Fibroblast of mammary gland (primary cell): ENCODE measurements around the gene EHMT2.
"Not testable (repeated sequence)": the region's sequence is repeated elsewhere in the genome, so short reads cannot be mapped to it uniquely, and the experiment has no call there.

Experiments
- DNase-seq: peaks from one replicate; pipeline ENCODE4 v3.0.0-alpha.2; 2010; ENCODE audit warnings: low read depth
- H3K4me3 ChIP-seq: 2 replicates; pipeline ENCODE4 v1.5.1; 2011; ENCODE audit warnings: low read depth, mild to moderate bottlenecking, low read length, moderate library complexity; ENCODE audit not compliant: control insufficient read depth
- CTCF ChIP-seq: conservative IDR thresholded peaks from 2 replicates; pipeline ENCODE4 v1.5.1; 2011; ENCODE audit warnings: low read depth, low read length, inconsistent platforms; ENCODE audit not compliant: control insufficient read depth, insufficient read depth

Gene EHMT2

GRCh38 chr6:31918069-31918720, 20.7 kb upstream of the EHMT2 start:
- DNase-seq, result peak; percentile 38
- no peak overlapping the region for H3K4me3 ChIP-seq
- TF ChIP-seq CTCF, result no peak

DNA sequence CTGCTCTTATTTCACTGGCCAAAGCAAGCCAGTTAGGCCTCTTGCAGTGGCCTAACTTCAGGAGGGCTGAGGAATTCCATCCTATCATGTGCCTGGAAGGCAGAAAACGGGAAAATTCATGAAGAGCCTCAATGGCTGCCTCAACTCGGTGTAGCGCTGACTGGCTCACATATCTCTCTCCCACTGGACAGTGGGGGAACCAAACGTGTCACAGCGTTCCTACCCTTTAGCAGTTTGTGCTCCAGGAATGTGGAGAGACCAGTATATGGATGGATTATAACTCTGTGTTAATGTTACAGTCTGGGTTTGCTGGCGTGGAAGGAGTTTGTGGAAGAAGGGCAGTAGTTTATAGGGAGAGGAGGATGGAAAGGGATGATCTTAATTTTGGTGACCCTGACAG, 18.3 kb upstream of the EHMT2 start:
- TF ChIP-seq CTCF, result no peak
- no peak overlapping the region for H3K4me3 ChIP-seq
- no peak for DNase-seq

DNA sequence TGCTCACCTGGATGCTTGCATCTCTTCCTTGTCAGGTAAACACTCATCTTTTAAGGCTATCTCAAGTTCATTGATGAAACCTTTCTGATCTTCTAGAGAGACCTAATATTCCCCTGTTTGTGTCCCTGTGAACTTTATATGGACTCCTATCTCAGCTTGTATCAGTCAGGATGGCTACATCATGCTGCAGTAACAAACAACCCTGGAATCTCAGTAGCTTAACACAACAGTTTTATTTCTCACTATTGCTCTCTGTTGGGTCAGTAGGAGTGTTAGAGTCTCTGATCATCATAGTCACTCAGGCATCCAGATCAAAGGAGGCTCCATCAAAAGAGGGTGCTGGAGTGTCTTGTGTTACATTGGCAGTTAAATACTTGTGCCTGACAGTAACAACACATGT, 17.9 kb upstream of the EHMT2 start:
- no peak for DNase-seq
- H3K4me3 ChIP-seq, result no peak overlapping the region
- no peak for TF ChIP-seq CTCF

DNA sequence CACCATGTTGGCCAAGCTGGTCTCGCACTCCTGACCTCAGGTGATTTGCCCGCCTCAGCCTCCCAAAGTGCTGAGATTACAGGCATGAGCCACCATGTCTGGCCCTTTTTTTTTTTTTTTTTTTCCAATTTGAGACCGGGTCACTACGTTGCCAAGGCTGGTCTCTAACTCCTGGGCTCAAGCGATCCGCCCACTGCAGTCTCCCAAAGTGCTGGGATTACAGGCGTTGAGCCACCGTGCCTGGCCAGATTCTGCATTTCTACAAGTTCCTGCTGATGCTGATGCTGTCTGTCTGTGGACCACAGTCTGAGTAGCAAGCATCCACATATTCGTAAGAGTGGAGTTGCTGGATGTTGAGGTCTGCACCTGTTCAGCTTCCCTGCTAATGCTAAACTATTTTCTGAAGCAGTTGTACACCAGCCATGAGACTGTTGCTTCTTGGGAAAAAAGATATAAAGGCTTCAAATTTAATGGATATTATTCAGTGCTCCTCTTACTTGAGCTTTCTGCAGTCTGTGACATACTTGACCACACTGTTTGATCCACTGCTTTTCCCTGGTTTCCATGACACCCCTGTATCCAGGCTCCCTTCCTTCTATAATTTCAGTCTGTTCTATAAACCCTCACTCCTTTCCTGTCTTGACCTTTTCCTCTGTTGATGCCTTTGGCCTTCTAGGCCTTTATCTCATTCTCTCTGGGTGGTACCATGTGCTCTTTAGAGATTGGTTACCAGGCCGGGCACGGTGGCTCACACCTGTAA, 14.5 kb upstream of the EHMT2 start:
- DNase-seq, result no peak

DNA sequence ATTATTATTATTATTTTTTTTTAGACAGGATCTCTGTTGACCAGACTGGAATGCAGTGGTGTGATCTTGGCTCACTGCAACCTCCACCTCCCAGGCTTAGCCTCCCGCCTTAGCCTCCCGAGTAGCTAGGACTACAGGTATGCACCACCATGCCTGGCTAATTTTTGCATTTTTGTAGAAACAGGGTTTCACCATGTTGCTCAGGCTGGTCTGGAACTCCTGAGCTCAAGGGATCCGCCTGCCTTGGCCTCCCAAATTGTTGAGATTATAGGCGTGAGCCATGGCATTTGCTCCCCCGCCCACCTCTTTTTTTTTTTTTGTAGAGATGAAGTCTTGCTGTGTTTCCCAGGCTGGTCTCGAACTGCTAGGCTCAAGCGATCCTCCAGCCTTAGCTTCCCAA, 11.8 kb upstream of the EHMT2 start:
- DNase-seq, H3K4me3 ChIP-seq: not testable (repeated sequence)

More for the DNA sequence above, 14.5 kb upstream of the EHMT2 start:
- TF ChIP-seq CTCF, result no peak
- H3K4me3 ChIP-seq, result no peak overlapping the region

- H3K4me3 ChIP-seq, result no peak overlapping the region
- no peak for TF ChIP-seq CTCF
- DNase-seq, result peak; percentile 66
Observed at GRCh38 chr6:31908791-31909190, 11.3 kb upstream of the EHMT2 start.

- not testable (repeated sequence) for DNase-seq, H3K4me3 ChIP-seq
Observed at GRCh38 chr6:31908255-31908654, 10.8 kb upstream of the EHMT2 start.
